PC-3 (cell line): ENCODE measurements around the gene TLR6.

Experiments
- EZH2 ChIP-seq: fragments of 300-600 bp; sonication (generic); IDR thresholded peaks from one replicate; pipeline ENCODE4 v1.6.1; 2017; ENCODE audit warnings: antibody characterized with exemption, mild to moderate bottlenecking, low read length; ENCODE audit not compliant: unreplicated experiment
- TF ChIP-seq, protein P1 (sequence below): fragments of 300-600 bp; sonication (generic); conservative IDR thresholded peaks from 2 replicates; pipeline ENCODE4 v1.5.1; 2017; ENCODE audit warnings: antibody characterized with exemption, low read depth, mild to moderate bottlenecking, low read length

DNA sequence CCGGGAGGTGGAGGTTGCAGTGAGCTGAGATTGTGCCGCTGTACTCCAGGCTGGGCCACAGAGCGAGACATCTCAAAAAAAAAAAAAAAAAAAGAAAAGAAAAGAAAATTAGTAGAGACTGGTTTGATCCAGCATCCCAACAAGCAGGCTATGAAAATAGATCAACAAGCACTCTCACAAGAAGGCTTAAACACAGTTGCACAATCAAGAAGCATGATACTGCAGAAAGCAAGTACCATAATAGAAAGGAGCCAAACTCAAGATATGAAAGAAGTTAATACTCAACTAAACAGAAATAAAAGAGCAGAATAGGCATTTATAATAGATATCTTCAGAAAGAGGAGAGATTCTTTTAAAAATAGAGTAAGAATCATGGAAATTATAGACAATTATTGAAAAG lies 10.6 kb downstream of the TLR6 start:
- TF ChIP-seq, protein P1, sequence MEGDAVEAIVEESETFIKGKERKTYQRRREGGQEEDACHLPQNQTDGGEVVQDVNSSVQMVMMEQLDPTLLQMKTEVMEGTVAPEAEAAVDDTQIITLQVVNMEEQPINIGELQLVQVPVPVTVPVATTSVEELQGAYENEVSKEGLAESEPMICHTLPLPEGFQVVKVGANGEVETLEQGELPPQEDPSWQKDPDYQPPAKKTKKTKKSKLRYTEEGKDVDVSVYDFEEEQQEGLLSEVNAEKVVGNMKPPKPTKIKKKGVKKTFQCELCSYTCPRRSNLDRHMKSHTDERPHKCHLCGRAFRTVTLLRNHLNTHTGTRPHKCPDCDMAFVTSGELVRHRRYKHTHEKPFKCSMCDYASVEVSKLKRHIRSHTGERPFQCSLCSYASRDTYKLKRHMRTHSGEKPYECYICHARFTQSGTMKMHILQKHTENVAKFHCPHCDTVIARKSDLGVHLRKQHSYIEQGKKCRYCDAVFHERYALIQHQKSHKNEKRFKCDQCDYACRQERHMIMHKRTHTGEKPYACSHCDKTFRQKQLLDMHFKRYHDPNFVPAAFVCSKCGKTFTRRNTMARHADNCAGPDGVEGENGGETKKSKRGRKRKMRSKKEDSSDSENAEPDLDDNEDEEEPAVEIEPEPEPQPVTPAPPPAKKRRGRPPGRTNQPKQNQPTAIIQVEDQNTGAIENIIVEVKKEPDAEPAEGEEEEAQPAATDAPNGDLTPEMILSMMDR = no peak
- TF ChIP-seq EZH2 = no peak
